ENCODE results near the gene SH3D19. TPM values are rescaled to one million over a fixed set of nuclear protein-coding genes. Genes with fewer than 3 reads are reported as not detected.

The SH3D19 gene
- total RNA-seq (2022; extraction: Qiagen RNA extraction) = 20.2 to 24.5 TPM (median 22.1 TPM) in 5 replicates

GRCh38 chr4:151325111-151325948, at the start of gene SH3D19:
TSS of gene SH3D19 (minus strand) at chr4:151325605. CDS start at chr4:151325352, 253 bp downstream.

GRCh38 chr4:151276787-151277562, 48.4 kb downstream of the SH3D19 start, which contains the start of gene PRSS48:
TSS of gene PRSS48 (plus strand) at chr4:151277161. CDS start at chr4:151277173, 12 bp downstream.

GRCh38 chr4:151099229-151099975, 226.0 kb downstream of the SH3D19 start, which contains the start of gene RPS3A:
TSS of gene RPS3A (plus strand) at chr4:151099628. CDS start at chr4:151099653, 25 bp downstream.

Other genes starting within 250 kb of the SH3D19 start
- gene RPS3A, start 226.0 kb downstream of the SH3D19 start, total RNA-seq (2022; extraction: Qiagen RNA extraction) = 1,578 to 1,716 TPM (median 1,634 TPM) in 5 replicates
- not detected in 5 replicates for gene PRSS48, start 48.4 kb downstream of the SH3D19 start, total RNA-seq (2022; extraction: Qiagen RNA extraction)
- 0.08 to 0.27 TPM (median 0.14 TPM) in 5 replicates for gene FHIP1A, start 83.6 kb upstream of the SH3D19 start, total RNA-seq (2022; extraction: Qiagen RNA extraction)